HG02678 (cell line): ENCODE measurements around the gene CYP20A1.
"Not testable (repeated sequence)": the region's sequence is repeated elsewhere in the genome, so short reads cannot be mapped to it uniquely, and the experiment has no call there.

Experiments used
- ATAC-seq: cut with Tn5 transposase; IDR thresholded peaks from one replicate; pipeline ENCODE4 v1.9.1; 2021; ENCODE audit warnings: mild to moderate bottlenecking, moderate library complexity; ENCODE audit not compliant: unreplicated experiment

Gene CYP20A1, protein sequence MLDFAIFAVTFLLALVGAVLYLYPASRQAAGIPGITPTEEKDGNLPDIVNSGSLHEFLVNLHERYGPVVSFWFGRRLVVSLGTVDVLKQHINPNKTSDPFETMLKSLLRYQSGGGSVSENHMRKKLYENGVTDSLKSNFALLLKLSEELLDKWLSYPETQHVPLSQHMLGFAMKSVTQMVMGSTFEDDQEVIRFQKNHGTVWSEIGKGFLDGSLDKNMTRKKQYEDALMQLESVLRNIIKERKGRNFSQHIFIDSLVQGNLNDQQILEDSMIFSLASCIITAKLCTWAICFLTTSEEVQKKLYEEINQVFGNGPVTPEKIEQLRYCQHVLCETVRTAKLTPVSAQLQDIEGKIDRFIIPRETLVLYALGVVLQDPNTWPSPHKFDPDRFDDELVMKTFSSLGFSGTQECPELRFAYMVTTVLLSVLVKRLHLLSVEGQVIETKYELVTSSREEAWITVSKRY

DNA sequence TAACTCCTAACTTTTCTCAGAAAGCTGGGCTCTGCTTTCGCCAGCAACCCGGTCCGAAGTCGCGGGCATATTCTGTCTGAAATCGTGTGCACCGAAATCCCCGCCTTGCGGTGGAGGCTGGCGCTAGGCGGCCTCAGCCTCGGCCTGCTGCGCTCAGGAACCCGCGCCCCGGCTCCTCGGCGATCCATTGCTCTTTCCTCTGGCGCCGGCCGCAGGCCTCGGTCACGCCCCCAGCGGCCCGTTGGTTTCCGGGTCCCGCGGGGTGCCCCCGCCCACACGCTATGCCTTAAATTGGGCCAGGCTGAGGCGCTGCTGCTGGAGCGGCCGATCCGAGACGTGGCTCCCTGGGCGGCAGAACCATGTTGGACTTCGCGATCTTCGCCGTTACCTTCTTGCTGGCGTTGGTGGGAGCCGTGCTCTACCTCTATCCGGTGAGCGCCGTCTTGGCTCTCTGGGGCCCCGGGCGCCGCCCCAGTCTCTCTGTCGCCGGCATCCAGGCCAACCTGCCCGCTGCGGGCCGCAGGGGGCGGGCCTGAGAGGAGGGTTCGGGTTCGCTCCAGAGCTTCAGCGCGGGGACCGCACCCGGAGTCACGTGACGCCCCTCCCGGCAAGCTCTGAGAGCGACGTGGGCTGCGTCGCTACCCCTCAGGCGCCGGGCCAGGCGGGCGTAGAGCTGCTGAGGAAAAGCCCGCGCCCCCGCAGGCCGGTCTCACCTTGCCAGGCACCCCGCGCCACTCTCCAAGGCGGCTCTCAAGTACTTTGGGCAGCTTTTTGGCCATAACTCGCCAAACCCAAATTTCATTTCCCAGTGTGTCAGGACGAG lies at the start of gene CYP20A1:
CYP20A1 (plus strand) TSS at position 315 of the 823 bp plus-strand sequence; CDS start at position 360, 45 bp downstream.
- peak; percentile 88 for ATAC-seq

DNA sequence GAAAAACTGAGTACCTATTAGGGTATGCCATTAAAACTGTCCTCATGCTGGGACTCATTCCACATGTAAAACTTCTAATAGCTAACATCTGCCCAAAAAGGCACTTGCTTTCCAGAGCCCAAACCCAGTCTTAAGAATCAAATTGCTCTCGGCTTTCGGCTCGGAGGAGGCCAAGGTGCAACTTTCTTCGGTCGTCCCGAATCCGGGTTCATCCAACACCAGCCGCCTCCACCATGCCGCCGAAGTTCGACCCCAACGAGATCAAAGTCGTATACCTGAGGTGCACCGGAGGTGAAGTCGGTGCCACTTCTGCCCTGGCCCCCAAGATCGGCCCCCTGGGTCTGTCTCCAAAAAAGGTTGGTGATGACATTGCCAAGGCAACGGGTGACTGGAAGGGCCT lies 48.3 kb upstream of the CYP20A1 start:
- not testable (repeated sequence) for ATAC-seq

DNA sequence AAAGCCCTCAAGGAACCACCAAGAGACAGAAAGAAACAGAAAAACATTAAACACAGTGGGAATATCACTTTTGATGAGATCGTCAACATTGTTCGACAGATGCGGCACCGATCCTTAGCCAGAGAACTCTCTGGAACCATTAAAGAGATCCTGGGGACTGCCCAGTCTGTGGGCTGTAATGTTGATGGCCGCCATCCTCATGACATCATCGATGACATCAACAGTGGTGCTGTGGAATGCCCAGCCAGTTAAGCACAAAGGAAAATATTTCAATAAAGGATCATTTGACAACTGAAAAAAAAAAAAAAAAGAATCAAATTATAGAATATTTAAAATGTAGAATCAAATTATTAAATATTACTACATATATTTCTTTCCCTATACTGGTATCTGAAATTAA lies 47.8 kb upstream of the CYP20A1 start:
- ATAC-seq: not testable (repeated sequence)

DNA sequence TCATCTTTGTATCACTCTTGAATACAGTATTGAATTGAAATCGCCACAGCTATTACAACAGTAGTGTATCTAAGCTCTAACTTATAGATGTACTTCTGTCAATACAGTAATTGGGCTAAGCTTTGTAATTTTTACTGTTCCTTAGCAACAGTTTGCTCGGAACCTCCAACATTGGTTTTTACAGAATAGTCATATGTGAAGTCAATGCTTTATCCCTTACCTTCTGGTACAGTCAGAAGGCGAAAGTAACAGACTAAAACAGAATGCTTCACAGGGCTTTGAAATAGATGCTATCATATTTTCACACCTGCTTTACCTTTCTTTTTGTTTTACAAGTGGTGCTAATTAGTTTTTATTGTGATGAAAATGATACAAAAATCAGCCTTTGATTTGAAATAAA lies 46.9 kb upstream of the CYP20A1 start:
- ATAC-seq: no peak

DNA sequence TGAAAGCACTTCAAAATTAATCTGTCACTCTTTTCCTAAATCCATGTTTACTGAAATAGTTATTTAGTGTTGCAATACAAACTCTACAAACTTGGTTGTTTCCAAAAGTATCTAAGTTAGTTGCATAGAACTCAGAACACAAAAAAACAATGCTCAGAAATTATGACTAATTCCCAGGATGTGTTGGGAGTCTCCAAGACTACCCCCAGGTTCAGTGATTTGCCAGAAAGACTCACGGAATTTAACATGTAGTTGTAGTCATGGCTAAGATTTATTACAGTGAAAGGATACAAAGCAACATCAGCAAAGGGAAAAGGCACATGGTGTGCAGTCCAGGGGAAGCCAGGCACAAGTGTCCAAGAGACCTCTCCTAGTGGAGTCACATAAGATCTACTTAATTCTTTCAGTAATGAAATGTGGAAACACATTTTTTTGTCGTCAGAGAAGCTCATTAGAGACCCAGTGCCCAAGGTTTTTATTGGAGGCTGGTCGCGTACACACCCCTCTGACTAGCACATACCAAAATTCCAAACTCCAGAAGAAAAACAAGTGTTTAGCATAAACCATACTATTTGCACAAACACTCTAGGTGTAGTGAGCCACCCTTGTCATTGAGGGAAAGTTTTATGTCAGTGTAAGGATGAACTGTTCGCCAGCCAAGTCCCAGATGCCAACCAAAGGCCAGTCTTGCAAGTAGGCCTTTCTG lies 43.3 kb upstream of the CYP20A1 start:
- no peak for ATAC-seq

DNA sequence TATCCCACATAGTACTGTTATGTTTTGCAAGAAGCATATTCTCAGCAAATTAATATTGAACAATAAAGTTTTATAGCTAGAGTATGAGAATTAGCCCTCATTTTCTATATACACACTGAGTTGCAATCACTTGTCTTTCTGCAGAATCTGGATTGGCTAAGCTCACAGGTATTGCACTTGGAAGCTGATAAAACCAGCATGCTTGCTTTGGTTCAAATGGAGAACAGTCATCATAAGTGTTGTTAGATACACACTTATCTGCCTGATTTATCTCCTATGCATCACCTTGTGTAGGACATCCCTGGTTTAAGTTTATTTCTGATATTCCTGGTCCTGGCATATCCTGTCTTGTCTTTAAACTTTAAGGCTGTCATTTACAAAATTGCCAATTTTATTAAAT lies 38.0 kb upstream of the CYP20A1 start:
- ATAC-seq: no peak

DNA sequence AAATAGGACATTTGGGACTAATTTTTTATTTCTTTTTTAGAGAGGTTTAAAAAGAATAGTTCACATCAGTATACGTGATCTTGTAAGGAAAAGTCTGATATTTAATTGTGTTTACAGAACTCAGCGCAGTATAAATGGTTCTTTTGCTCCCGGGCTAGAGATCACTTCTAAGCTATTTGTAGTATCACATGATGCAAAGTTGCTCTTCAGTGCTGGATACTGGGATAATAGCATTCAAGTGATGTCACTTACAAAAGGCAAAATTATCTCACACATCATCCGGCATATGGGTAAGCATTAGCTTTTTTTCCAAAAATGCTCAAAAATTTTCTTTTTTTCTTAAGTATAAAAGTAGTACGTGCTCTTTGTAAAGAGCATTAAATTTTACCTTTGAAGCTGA lies 37.4 kb upstream of the CYP20A1 start:
- ATAC-seq: no peak

DNA sequence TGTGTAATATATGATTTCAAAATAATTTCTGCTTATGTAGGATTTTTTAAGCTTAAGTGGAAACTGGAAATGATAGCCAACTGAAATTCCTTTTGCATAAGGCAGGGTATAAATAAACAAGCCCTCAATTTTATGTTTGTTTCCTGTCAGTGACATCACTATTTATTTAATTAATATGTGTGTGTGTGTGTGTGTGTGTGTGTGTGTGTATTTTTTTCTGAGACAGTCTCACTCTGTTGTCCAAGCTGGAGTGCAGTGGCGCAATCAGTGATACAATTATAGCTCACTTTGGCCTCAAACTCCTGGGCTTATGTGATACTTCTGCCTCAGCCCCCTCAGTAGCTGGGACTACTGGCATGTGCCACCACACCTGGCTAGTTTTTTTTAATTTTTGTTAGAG lies 29.3 kb upstream of the CYP20A1 start:
- no peak for ATAC-seq

DNA sequence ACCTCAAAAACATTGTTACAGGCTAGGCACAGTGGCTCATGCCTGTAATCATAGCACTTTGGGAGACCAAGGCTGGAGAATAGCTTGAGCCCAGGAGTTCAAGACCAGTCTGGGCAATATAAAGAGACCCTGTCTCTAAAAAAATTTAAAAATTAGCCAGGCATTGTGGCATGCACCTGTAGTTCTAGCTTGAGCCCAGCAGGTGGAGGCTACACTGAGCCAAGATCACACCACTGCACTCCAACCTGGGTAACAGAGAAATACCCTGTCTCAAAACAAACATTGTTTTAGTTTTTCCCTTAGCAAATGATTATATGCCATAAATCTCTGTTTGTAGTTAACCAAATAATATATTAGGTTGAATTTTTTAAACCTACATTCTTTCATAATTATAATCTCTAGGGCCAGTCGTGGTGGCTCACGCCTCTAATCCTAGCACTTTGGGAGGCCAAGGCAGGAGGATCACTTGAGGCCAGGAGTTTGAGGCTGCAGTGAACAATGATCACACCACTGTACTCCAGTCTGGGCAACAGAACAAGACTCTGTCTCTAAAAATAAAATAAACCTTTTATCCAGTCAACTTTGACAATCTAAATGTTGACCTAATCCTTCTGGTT lies 13.3 kb upstream of the CYP20A1 start:
- peak; percentile 77 for ATAC-seq

DNA sequence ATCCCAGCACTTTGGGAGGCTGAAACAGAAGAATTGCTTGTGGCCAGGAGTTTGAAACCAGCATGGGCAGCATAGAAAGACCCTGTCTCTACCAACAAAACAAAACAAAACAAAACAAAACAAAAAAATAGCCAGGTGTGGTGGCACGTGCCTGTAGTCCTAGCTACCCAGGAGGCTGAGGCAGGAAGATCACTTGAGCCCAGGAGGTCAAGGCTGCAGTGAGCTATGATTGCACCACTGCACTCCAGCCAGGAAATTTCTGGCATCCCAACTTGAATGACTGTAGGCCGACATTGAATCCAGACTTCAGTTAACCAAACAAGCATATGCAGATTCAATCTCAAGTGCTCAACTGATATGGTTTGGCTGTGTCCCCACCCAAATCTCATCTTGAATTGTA lies 9.1 kb upstream of the CYP20A1 start:
- not testable (repeated sequence) for ATAC-seq

DNA sequence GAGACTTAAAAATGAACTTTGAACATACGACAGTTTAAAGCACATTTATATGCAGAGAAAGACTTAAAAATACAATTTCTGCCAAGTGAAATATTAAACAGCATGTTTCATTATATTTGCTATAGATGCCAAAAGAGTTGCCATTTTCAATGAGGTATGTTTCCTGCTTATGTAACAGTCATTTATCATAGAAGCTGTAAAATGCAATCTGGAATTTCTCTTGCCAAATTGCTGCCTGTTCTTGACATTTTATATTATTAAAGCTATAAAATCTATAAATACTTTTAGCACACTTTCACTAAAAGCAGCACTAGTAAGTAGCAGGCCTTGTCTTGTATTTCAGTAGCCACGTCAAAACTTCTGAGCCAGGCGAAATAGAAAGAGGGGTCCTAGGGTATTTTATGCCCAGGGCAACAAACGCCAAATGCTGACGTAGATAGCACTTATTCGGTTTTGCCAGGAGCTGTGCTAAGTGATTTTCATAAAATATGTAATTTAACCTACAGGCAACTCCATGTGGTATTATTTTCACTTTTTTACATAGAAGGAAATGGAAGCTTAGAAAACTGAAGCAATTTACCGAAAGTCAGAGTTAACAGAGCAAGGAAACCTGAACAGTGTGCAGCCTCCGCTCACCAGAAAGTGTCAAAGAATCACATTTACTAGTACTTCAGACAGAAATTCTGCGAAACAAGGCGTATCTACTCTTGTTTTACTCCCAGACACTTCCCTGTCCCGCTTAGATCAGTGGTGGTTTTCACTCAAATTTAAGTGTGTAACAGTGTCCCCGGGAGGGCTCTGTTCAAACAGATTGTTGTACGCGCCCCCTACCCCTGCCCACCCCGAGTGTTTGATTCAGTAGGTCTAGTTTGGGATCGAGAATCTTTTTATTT lies 1.2 kb upstream of the CYP20A1 start:
- no peak for ATAC-seq

DNA sequence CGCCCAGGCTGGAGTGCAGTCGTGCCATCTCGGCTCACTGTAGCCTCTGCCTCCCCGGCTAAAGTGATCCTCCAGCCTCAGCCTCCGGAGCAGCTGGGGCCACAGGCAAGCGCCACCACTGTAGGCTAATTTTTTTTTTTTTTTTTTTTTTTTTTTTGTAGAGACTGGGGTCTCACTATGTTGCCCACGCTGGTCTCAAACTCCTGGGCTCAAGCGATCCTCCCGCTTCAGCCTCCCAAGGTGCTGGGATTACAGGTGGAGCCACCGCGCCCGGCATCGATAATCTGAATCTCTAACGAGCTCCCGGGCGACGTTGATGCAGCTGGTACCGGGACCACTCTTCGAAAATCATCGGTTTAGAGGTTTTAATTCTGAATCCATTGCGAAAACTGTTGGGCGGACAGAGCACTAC lies 520 bp upstream of the CYP20A1 start:
- no peak for ATAC-seq

DNA sequence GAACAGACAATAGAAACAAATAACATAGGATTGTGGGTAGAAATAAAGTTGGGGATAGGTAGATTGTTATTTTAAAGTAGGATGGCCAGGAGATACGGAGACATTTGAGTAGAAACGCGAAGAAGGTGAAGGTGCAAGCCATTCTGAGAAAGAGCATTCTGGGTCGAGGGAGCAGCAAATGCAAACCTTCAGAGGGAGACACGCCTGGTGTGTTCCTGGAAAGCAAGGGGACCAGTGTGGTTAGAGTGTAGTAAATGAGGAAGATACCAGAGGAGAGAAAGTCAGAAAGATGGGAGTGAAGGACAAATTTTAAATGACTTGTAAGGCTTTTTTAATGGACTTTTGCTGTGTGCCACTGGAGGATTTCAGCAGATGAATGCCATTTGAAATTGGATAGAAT lies 1.7 kb downstream of the CYP20A1 start:
- no peak for ATAC-seq

DNA sequence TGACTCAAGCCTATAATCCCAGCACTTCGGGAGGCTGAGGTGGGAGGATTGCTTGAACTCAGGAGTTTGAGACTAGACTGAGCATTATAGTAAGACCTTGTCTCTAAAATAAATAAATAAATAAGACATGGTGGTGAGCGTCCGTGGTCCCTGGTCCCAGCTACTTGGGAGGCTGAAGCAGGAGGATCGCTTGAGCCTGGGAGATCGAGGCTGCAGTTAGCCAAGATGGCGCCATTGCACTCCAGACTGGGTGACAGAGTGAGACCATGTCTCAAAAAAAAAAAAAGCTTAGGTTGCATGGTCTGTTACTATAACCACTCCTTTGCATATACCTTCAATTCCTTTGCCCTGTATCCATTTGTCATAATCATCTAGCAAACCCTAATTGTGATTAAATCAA lies 3.7 kb downstream of the CYP20A1 start:
- ATAC-seq: no peak

DNA sequence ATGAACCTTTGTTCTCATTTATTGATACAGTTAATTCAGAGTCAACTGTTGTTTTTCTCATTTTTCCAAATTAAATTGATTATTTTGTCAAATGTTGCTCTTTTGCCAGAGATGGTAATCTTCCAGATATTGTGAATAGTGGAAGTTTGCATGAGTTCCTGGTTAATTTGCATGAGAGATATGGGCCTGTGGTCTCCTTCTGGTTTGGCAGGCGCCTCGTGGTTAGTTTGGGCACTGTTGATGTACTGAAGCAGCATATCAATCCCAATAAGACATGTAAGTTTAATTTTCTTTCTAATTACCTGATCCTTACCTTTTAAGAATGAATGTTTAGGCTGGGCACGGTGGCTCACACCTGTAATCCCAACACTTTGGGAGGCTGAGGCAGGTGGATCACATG lies 7.8 kb downstream of the CYP20A1 start:
- no peak for ATAC-seq

DNA sequence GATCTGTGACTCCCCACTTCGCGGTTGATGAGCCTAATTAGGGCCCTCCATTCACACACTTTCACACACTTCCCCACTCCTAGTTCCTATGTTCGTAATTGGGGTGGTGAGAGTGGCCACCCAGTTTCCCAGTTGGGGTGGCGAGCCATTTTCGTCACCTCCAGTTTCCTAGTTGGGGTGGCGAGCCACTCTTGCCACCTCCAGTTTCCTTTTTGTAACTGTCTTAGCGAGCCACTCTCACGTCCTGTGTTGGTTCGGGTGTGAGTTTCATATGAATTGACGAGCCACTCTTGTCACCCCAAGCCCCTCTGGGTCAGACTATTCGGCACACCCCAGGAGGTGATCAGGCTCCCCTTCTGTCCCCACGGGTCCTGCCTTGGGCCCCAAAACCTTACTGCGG lies 14.0 kb downstream of the CYP20A1 start:
- ATAC-seq: no peak

DNA sequence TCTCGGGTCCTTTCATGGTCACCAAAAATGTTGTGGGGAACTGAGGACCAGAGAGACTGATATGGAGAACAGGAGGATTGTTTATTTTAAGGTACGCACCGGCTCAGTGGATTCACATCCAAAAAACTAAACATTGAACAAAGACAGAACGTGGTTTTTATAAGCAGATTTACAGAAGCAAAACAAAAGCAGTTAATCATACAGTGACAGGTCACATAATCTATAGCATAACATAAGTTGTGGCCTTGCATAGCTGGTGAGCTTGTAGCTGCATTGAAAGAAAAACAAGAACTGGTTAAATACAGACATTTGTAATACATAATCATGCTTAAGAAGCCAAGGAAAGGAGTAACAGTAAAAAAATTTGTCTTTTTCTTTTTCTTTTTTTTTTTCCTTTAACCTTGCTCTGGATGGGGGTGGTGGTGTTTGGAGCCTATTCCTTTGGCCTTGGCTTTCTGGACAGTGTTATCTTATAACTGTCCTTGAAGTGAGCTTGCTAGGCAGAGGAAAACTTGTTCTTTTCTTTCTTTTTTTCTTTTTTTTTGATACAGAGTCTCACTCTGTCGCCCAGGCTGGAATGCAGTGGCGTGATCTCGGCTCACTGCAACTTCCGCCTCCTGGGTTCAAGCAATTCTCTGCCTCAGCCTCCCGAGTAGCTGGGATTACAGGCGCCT lies 14.7 kb downstream of the CYP20A1 start:
- not testable (repeated sequence) for ATAC-seq

DNA sequence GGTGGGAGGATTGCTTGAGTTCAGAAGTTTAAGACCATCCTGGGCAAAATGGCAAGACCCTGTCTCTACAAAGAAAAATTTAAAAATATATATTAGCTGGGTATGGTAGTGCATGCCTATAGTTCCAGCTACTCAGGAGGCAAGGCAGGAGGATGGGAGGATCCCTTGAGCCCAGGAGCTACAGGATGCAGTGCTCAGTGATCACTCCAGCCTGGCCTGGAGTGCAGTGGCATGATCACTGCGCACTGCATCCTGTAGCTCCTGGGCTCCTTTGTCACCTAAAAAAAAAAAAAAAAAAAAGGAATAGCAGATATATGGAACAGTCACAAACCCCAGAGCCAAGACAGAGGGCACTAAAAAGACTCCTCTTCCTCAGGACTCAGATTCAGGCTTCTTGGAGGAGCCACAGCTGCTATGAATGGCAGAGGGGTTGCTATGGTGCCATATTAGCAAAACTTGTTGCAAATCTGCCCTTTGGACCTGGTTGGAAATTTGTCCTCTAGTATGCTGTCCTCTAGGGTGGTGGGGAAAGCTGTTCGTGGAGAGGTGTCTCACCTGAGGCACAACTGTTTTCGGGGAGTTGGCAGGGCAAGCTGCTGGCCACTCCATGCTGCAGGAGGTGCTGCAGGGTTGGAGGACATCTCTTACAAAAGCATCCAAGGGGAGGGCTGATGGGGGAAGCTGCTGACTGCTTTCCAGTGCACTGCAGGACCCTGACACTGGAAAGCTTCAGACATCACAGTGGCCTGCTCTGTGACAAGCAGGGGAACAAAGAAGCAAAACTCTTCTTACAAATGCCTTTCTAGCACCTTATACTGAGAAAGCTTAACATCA lies 22.7 kb downstream of the CYP20A1 start:
- no peak for ATAC-seq
